Activated gamma-delta T cell treated with Interleukin-2 at 50 U/mL for 16 hours (primary cell): ENCODE measurements around the gene RAD21L1.

Experiments used
- DNase-seq: peaks from one replicate; pipeline ENCODE4 v3.0.0-alpha.2; 2020

RAD21L1 gene

DNA sequence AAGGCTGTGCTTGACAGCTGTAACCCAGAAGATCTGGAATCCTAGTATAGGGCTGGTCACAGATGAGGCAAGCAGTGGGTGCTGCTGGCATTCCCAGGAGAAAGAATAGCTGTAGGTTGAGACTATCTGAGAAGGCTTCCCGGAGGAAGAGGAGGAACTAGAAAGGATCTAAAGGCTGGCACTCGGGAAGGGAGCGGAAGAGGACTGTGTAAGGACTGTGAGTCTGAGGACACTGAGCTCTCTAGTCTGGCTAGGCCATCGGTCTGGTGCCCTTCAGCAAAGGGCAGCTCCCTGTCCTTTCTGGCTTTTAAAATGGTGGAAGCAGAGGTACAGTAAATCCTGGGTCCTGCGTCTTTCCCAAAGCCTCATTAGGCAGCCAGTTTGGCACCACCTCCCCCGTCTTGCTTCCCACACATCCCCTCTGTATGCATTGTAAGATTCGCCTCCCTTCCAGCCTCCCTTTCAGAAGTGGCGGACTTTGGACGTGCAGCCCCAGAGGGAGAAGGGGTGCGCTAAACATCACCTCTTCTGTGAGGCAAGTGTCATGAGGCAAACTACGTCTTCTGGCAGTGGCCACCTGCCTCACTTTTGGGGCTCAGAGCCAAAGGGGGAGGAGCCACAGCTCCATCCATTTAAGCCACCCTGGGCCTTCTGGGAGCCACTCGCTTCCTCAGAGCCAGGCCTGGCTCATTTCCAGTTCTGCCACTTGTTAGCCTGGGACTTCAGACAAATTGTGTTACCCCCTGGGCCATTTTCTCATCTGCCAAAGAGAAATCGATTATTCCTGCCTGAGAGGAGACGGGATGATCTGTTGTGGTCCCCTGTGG, 48.9 kb downstream of the RAD21L1 start:
- DNase-seq = no peak

DNA sequence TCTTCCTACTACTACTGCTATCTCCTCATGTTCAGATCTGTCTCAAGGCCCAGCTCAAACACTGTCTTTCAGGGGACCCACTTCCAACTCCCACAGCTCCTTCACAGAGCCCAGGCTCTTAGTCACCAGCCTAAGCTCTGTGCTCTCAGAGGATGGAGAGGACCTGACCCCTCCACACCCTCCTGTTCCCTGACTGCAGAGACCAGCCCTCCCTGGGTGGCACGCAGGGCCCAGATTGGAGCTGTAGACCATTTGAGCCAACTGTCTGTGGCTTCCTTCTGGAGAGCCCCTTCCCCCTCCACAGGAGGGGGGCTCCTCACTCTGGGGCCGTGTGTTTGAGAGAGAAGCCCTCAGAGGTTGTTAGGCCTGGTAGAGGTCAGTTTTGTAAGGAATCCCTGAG, 50.1 kb downstream of the RAD21L1 start:
- DNase-seq = no peak

DNA sequence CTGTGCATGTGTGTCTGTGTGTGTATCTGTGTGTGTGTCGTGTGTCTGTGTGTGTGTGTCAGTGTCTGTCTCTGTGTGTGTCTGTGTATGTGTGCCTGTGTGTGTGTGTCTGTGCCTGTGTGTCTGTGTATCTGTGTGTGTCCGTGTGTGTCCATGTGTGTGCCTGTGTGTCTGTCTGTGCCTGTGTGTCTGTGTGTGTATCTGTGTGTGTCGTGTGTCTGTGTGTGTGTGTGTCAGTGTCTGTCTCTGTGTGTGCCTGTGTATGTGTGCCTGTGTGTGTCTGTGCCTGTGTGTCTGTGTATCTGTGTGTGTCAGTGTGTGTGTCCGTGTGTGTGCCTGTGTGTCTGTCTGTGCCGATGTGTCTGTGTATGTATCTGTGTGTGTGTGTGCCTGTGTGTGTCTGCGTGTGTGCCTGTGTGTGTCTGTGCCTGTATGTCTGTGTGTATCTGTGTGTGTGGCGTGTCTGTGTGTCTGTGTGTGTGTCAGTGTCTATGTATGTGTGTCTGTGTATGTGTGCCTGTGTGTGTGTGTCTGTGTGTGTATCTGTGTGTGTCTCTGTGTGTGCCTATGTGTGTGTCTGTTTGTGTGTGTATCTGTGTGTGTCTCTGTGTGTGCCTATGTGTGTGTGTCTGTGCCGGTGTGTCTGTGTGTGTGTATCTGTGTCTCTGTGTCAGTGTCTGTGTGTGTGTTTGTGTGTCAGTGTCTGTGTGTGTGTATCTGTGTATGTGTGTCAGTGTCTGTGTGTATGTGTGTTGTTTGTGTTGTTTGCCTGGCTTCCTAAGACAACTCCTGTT, 51.9 kb downstream of the RAD21L1 start:
- no peak for DNase-seq

DNA sequence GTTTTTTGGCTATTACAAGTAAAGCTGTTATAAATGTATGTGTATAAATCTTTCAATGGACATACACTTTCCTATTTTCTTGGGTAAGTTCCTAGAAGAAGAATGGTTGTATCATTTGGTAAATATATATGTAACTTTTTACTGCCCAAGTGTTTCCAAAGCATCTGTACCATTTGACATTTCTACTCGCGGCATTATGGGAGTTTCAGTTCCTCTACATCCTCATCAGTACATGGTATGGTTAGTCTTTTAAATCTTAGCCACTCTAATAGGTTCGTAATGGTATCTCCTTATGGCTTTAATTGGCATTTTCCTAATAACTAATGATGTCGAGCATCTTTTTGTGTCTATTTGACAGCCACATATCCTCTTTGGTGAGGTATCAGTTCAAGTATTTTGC, 53.1 kb downstream of the RAD21L1 start:
- no peak for DNase-seq

DNA sequence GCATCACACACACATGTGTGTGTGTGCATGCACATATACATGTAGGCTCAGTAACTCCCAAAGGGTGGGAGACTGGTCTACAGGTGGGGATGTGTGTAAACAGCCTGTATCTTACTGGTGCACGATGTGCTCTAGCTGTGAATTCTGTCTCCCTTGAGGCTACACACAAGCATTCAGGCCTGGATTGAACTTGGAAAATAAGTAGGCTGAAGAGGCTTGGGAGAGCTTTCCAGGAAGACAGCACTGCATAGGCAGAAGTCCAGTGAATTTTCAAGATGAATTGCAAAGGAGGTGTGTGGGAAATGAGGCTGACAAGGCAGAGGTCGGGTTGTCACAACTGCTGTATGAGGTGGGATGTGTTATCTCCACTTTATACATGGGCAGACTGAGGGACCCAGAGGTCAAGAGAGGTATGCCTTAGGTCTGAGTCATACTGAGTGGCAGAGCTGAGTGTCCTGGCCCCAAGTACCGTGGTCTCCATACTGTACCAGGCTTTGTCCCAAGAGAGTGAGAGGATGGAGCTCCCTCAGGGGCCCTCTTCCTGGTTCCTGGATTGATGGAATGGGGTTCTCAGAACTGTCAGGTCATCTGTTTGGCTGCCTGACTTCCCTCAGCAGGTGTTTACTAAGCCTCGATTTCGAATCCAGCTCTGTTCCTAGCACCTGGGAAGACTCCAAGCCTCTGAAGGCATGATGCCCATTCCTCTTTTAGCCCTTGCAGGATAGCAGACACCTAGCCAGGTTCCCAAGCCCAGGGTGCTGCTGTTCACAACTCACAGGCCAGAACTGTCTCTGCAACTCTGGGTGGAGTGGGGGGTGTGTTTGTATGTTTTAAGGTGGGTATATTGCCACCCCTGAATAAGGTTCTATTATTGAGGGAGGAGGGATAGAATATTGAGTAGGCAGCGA, 54.6 kb downstream of the RAD21L1 start:
- DNase-seq = no peak

DNA sequence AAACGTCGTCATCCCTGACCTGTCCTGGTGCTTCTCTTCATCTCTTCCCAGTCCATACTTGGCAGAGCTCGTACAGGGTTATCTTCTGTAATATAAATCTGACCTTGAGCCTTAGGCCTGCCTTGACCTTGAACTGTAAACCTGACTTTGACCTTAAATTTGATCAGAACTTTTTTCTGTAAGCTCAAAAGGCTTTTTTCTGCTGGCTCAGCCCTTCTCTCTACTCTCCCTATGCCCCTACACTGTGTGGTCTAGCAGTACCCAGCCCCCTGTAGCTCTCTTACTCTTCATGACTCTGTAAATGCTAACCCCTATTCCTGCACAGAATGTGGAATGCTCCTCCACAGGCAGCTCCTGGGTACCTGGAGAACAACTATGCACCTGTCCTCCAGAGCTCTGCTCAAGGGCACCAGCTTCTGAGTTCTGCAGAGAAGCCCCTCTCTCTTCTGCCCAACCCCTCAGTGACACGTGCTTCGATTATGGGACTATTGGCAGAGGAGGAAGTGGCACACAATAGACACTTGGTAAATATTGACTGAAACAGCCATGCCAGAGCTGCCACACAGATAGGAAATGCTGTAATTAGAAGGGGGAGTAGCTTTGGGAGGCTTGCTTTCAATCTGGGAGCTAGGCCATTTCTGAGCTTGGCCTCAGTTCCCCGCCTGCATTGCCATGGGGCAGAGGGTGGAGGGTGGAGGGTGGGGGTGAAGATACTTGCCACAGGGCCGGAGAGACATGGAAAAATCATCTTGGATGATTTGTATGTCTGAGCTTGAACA, 55.6 kb downstream of the RAD21L1 start:
- no peak for DNase-seq

DNA sequence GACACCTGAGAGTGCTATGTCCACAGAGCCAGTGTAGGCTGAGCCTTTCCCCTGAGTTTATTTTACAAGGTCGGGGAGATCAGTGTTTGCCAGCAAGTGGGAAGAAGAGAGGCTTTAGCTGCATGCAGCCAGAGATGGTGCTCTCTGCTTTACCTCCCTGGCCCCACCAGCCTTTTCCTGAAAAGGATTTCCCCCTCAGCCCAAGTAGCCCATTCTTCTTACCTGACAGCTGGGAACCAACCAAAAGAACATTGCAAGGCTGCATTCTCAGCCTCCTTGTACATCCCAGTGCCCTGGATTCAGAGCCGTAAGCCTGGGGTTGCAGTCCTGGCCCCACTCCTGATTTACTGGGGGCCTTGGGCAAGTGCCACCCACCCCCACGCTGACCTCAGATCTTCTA, 57.1 kb downstream of the RAD21L1 start:
- no peak for DNase-seq

DNA sequence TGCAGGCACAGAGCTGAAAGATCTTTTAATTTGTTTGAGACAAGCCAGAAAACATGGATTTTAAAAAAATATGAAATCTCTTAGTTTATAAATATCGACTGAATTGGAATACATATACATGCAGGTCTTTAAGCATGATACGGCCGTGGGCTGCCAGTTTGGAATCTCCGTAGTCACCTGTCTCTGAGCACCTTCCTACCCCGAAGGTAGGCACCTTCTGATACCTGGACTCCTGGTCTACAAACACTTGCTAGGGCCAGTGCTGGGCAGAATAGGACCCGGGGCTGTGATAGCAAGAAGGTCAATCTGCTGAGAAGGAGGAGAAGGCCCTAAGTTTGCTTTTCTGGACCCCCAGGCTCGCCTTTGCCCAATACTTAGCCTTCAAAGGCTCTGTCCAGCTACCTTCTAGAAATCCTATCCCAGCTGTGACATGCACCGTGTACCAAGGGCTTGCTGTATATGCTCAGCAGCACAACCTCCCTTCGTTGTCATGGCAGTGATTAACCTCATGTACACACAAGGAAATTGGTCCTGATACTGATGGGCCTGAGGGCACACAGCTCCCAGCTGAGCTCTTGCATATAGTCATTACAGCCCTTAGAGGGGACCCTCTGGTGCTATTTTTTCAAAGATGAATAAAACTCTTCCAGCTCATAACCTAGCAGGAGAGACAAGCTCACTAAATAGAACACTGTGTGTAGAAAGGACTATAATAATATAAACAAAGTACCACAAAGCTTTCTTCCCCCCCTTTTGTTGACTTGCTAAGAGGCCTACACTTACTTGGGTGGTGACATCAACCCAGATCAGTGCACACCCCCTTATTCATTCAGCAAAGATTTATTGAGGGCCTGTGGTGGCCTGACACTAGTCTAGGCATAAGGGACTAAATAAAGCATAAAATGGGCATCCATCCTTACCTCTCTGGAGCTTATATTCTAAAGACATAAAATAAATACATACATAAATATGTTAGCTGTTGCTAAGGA, 58.0 kb downstream of the RAD21L1 start:
- DNase-seq = no peak

DNA sequence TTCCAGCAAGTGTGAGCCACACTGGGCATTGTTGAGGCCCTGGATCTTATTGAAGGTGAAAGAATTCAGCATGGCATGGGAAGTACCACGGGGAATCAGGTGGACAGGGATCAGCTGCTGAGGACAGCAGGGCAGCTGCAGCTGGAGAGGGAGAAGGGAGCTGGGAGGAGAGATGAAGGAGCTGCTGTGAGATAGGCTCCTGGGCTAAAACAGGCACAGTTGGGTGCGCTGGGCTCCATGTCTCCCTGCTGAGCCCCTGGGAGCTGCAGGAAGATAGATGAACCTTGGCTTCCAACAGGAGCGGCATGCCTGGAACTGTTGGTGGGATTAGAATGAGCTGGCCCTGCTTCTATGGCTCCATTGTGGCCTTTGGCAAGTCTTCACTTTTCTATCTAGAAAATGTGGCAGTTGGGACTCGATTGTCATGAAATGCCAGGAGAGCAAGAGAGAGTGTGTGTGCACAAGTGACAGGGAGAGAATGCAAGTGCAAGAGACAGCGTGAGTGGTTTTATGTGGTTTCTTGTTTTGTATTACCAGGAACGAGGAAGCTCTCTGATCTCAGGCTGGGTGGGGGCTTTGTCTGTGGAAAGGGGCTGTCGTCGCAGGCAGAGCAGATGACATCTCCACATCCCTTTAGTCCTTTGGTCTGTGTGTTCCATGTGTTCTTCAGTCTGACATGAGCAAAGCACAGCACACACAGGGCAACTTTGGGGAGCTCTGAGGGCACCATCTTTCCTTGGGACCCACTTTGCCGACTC, 60.6 kb downstream of the RAD21L1 start:
- DNase-seq = no peak

DNA sequence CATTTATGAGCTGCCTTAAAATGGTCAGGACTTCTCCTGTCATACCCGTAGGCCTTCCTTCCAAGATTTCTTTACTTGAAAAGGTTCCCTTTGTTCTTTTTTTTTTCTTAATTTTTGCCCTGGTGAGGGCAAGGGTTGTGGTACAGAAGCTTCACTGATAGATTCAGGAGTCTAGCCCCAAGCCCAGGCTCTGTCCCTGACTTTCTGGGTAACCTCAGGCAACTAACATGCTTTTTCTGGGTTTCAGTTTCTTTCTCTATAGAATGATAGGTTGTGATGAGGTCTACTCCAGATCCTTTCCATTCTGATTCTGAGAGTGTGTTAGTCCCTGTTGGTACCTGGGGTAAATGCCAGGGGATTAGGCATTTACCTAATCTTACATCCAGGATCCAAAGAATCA, 61.5 kb downstream of the RAD21L1 start:
- no peak for DNase-seq

DNA sequence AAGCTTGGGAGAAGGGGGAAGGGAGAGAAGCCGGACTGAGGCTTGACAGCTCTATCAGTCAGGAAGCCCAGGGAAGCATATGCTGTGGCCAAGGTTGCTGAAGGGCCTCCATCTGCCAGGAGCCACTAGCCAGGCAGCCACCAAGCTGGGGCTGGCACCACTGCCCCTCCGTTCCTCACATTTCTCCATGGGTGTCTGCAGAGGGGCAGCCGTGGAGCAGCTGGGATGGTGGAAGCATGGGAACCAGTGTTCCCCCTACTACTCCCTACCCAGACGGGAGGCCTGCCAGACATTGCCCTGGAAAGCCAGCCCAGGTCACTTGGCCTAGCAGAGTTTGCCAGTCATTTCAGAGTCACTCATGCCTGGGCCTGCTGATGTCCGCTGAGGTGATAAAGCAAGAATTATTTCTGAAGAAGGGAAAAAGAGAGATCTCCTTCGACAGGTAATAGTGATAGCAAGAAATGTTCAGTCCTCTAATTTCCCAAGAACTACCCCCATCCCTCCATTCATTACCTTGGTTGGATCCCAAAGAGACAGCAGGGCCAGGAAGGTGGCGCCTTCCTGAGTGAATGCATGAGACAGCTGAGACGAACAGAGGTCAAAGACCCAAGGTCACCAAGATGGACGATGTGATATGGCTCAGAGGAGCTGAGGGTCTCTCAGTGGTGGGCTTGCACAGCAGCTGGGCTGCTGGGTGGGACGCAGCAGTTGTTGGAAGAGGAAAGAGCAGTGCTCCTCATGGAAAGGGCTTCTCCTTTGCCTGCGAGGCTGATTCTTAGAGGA, 62.1 kb downstream of the RAD21L1 start:
- DNase-seq = no peak

DNA sequence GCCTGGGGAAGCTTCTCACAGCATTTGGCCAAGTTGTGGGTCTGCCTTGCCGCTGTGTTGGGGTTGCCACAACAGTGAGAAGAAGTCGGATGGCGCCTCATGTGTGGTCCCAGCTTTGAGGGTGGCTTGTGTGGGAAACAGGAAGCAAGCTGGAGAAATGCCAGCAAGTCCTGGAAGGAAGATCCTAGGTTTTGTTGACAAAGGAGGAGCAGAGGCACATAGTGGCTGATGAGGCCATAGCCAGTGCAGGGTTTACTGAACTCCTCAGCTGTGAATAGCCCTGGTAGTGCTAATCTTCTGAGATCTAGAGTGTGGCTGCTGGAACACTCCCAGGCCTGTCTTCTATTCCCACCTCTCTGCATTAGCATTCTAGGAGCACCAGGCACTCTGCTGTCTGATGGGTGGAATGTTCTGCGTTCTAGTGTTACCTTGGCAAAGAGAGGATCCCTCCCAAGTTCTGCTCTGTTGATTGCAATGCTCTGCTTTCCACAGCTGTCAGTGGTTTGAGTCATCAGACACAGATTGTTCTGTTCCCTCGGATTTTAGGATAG, 65.4 kb downstream of the RAD21L1 start:
- no peak for DNase-seq

DNA sequence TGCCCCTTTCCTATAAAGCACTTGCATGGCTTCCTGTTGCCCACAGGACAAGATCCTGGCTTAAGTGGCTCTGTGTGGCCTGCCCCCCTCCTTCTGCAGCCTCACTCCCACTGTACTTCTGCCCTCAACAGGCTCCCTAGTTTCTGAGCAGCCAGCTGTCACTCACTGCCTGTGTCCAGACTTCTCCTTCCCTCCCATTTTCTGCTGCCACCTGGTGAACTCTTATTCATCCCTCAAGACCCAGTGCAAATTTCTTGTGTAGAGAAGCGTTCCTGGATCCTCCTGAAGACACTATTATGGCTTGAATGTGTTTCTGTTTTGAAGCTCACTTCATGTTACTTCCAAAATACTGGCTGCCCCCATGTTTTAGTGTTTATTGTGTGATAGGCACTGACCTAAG, 66.8 kb downstream of the RAD21L1 start:
- no peak for DNase-seq

DNA sequence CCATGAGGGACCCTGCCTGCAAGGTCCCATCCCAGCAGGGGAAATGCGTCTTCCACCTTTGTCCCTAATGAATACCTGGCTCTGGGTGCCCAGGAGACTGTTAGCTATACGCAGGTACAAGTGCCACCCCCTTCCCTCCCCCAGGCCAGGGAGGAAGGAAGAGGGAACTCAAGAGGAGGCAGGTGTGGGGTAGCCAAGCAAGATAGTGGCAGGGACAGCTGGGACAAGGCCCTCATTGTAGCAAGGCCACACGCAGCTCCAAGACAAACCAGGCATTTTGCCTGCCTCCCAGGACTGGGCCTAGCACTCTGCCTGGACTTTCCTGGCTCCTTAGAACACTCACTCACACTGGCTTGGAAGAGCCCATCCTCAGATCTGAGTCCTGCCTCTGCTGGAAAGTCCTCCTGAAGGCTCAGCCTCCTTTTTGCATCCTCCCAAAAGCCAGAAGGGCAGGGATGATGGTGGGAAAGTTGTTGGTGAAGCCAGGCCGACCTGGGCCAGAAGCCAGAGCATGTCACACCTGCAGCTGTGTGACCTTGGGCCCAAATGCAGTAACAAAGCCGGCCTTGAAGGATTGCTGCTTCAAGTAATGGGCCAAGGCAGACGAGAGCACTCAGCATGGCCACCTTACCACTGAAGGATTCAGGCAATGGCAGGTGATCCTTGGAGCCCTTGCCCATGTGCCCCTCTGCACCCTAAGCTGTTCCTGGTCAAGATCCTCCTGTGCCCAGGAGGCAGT, 68.0 kb downstream of the RAD21L1 start:
- no peak for DNase-seq

DNA sequence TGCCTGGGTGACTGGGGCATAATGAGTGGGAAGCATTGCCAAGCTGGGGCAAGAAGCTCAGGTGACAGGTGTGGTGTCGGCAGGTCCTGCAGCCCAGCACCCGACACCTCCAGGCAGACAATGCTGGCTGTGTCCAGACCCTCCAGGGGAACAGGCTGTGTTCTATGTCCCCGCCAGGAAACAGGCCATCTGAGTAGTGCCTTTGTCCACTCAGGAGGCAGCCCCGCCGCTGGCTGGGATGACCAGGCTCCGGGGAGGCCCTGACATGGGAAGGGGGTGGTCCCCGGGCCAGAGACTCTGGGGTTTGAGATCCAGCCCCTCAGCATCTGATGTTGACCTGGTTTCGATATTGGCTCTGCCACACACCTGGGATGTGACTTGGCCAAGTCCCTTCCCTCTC, 68.7 kb downstream of the RAD21L1 start:
- no peak for DNase-seq

DNA sequence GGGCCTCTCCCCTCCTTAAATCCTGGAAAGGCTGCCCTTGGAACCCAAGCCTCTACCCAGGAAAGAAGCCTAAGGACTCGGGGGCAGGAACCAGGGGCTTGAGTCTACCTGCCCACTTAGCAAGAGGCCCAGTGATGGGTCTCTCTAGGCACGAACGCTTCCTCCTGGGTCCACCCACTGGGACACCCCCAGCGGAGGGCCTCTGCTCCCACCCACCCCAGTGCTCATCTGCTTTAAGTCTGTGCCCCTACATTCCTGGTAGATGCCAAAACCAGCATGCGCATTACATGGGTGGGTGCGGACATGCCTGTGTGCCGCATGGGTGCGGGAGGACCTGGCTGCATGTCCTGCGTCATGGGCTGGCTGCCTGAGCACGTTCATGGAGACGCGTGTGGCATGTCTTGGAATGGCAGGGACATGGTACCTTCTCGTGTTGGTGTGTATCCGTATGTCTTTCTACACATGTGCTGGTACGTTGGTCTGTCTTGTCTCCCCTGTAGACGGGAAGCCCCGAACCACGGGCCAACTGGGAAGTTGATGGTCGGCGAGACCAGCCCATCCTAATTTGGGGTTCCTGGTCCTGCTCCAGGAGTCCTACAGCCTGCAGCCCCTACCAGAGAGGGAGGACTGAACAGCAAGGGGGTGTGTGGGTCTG, 69.6 kb downstream of the RAD21L1 start:
- DNase-seq = no peak

DNA sequence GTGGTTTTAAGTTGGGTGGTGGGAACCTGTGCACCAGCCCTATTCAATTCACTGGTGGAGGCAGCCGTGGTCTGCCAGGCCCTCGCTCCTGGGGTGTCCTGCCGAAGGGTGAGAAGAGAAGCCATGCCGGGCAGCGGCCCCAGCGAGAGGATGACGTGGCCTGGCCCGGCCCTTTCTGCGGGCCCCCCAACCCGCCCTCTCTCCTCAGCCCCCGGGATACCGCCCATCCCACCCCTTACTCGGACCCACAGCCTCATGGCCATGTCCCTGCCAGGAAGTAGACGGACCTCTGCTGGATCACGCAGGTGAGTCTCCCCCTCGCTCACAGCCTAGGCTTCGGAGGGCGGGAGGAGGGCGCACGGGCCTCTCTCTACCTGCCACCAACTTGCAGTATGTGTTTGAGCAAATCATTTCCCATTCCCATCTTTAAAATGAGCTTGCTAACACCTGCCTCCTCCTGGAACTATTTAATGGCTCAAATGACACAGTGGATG, 70.3 kb downstream of the RAD21L1 start:
- no peak for DNase-seq

DNA sequence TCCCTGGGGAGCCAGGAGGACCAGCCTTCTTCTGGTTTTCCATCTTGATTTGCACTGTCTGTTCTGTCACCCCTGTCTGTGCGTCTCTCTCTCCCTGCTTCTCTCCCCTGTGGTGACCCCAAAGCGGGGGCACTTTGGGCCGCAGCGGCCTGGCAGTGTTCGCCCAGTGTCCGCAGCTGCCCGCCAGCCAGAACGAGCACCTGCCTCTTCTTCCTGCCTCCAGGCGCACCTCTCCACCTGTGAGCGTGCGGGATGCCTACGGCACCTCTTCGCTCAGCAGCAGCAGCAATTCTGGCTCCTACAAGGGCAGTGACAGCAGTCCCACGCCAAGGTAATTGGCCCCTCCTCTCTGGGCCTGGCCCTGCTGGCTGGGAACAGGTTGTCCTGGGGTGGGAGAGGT, 71.1 kb downstream of the RAD21L1 start:
- DNase-seq = no peak
